GM21447 (cell line): ENCODE results near the gene PHLDA1.
"Not testable (repeated sequence)": the region's sequence is repeated elsewhere in the genome, so short reads cannot be mapped to it uniquely, and the experiment has no call there.

Experiments used
- ATAC-seq: cut with Tn5 transposase; IDR thresholded peaks from one replicate; pipeline ENCODE4 v1.9.1; 2021; ENCODE audit not compliant: unreplicated experiment

Gene PHLDA1

GRCh38 chr12:75987709-75988108 lies 43.9 kb downstream of the PHLDA1 start:
- ATAC-seq = not testable (repeated sequence)

GRCh38 chr12:75986001-75986746 lies 45.4 kb downstream of the PHLDA1 start:
- no peak for ATAC-seq

- no peak for ATAC-seq
Measured at GRCh38 chr12:75985566-75985965, 46.0 kb downstream of the PHLDA1 start.

- no peak for ATAC-seq
Measured at GRCh38 chr12:75984577-75985182, 46.9 kb downstream of the PHLDA1 start.

- ATAC-seq = not testable (repeated sequence)
Measured at GRCh38 chr12:75983851-75984250, 47.7 kb downstream of the PHLDA1 start.

- ATAC-seq = no peak
Measured at GRCh38 chr12:75982979-75983660, 48.5 kb downstream of the PHLDA1 start.

GRCh38 chr12:75982169-75982564 lies 49.4 kb downstream of the PHLDA1 start:
- no peak for ATAC-seq

GRCh38 chr12:75981247-75982168 lies 50.1 kb downstream of the PHLDA1 start:
- ATAC-seq = peak; percentile 31

GRCh38 chr12:75979181-75979580 lies 52.4 kb downstream of the PHLDA1 start:
- no peak for ATAC-seq

GRCh38 chr12:75978677-75979076 lies 52.9 kb downstream of the PHLDA1 start:
- ATAC-seq = no peak

- ATAC-seq = peak; percentile 98
Measured at GRCh38 chr12:75977952-75978671, 53.5 kb downstream of the PHLDA1 start.

- peak; percentile 2 for ATAC-seq
Measured at GRCh38 chr12:75977590-75977951, 54.0 kb downstream of the PHLDA1 start.

- no peak for ATAC-seq
Measured at GRCh38 chr12:75976913-75977312, 54.7 kb downstream of the PHLDA1 start.

- no peak for ATAC-seq
Measured at GRCh38 chr12:75976113-75976512, 55.5 kb downstream of the PHLDA1 start.

- ATAC-seq = no peak
Measured at GRCh38 chr12:75975702-75976101, 55.9 kb downstream of the PHLDA1 start.
